Mesenchymal stem cell (in vitro differentiated cells and primary cell): ENCODE data around the gene ANKK1.

Source experiments
- DNase-seq: peaks from one replicate; pipeline ENCODE4 v3.0.0-alpha.2; 2013
- H2AFZ ChIP-seq: one replicate; pipeline ENCODE4 v1.6.1; 2013; ENCODE audit warnings: low read depth, mild to moderate bottlenecking, control low read depth, inconsistent platforms, low read length, moderate library complexity
- H2AK5ac ChIP-seq: 2 replicates; pipeline ENCODE4 v1.6.1; 2013; ENCODE audit warnings: low read length, moderate library complexity, mild to moderate bottlenecking, inconsistent platforms; ENCODE audit not compliant: severe bottlenecking
- H2BK120ac ChIP-seq: one replicate; pipeline ENCODE4 v1.6.1; 2013; ENCODE audit warnings: low read depth, mild to moderate bottlenecking, inconsistent platforms, low read length, moderate library complexity
- H2BK12ac ChIP-seq, 2 experiments: one replicate each; pipeline ENCODE4 v1.6.1; 2013; ENCODE audit warnings: inconsistent platforms in 2 of 2, low read length in 2 of 2, mild to moderate bottlenecking in 2 of 2, moderate library complexity in 2 of 2, control low read depth in 1 of 2
- H2BK15ac ChIP-seq: one replicate; pipeline ENCODE4 v1.6.1; 2013; ENCODE audit warnings: mild to moderate bottlenecking, low read depth, inconsistent platforms; ENCODE audit not compliant: poor library complexity, severe bottlenecking
- H2BK5ac ChIP-seq: 2 replicates; pipeline ENCODE4 v1.6.1; 2013; ENCODE audit warnings: low read depth, mild to moderate bottlenecking, low read length, control low read depth, inconsistent platforms; ENCODE audit not compliant: poor library complexity, severe bottlenecking
- H3K14ac ChIP-seq, 2 experiments: one replicate each; pipeline ENCODE4 v1.6.1; 2013; ENCODE audit warnings: inconsistent platforms in 2 of 2, low read length in 2 of 2, control low read depth in 1 of 2, mild to moderate bottlenecking in 1 of 2, moderate library complexity in 1 of 2
- H3K18ac ChIP-seq, 2 experiments: one replicate each; pipeline ENCODE4 v1.6.1; 2013; ENCODE audit warnings: inconsistent platforms in 2 of 2, low read length in 2 of 2, control low read depth in 1 of 2, low read depth in 1 of 2, mild to moderate bottlenecking in 1 of 2
- H3K23ac ChIP-seq, 2 experiments: one replicate each; pipeline ENCODE4 v1.6.1; 2013; ENCODE audit warnings: inconsistent platforms in 2 of 2, low read length in 2 of 2, mild to moderate bottlenecking in 2 of 2, moderate library complexity in 2 of 2, control low read depth in 1 of 2
- H3K27ac ChIP-seq: 2 replicates; pipeline ENCODE4 v1.5.1; 2013; ENCODE audit warnings: mild to moderate bottlenecking, moderate library complexity, low read length, control low read depth, inconsistent platforms; ENCODE audit not compliant: poor library complexity, severe bottlenecking
- H3K27me3 ChIP-seq, 2 experiments: 2 replicates each; pipeline versions ENCODE4 v1.6.1 to v1.7.0; 2013; ENCODE audit warnings: low read length in 2 of 2, mild to moderate bottlenecking in 2 of 2, moderate library complexity in 2 of 2, control low read depth in 1 of 2, inconsistent platforms in 1 of 2; ENCODE audit not compliant: control insufficient read depth in 1 of 2, insufficient read depth in 1 of 2
- H3K36me3 ChIP-seq, 2 experiments: 2 replicates each; pipeline versions ENCODE4 v1.6.1 to v1.7.0; 2013; ENCODE audit warnings: low read length in 2 of 2, control low read depth in 1 of 2, inconsistent platforms in 1 of 2, low read depth in 1 of 2, mild to moderate bottlenecking in 1 of 2; ENCODE audit not compliant: insufficient read depth in 2 of 2, control insufficient read depth in 1 of 2
- H3K4ac ChIP-seq, 2 experiments: one replicate each; pipeline ENCODE4 v1.6.1; 2013; ENCODE audit warnings: inconsistent platforms in 2 of 2, low read length in 2 of 2, mild to moderate bottlenecking in 2 of 2, moderate library complexity in 2 of 2, control low read depth in 1 of 2, low read depth in 1 of 2
- H3K4me1 ChIP-seq: 2 replicates; pipeline ENCODE4 v1.6.1; 2013; ENCODE audit warnings: low read depth, low read length, control low read depth; ENCODE audit not compliant: control insufficient read depth, insufficient read depth
- H3K4me2 ChIP-seq: 2 replicates; pipeline ENCODE4 v1.6.1; 2013; ENCODE audit warnings: low read length, mild to moderate bottlenecking, inconsistent platforms; ENCODE audit not compliant: poor library complexity, severe bottlenecking
- H3K4me3 ChIP-seq, 2 experiments: 2 replicates each; pipeline versions ENCODE4 v1.5.1 to v1.7.0; 2013; ENCODE audit warnings: low read length in 2 of 2, mild to moderate bottlenecking in 2 of 2, control low read depth in 1 of 2, low read depth in 1 of 2; ENCODE audit not compliant: insufficient read depth in 1 of 2
- H3K79me1 ChIP-seq: replicated peaks from 2 replicates; pipeline ENCODE4 v1.6.1; 2013; ENCODE audit warnings: mild to moderate bottlenecking, control low read depth, low read length, inconsistent platforms; ENCODE audit not compliant: poor library complexity, severe bottlenecking
- H3K9ac ChIP-seq: 2 replicates; pipeline ENCODE4 v1.7.0; 2013; ENCODE audit warnings: mild to moderate bottlenecking, low read length, moderate library complexity
- H3K9me3 ChIP-seq: 2 replicates; pipeline ENCODE4 v1.7.0; 2013; ENCODE audit warnings: mild to moderate bottlenecking, low read length; ENCODE audit not compliant: control insufficient read depth
- H4K8ac ChIP-seq: one replicate; pipeline ENCODE4 v1.6.1; 2013; ENCODE audit warnings: inconsistent platforms, mild to moderate bottlenecking, low read length, moderate library complexity
- H4K91ac ChIP-seq: one replicate; pipeline ENCODE4 v1.6.1; 2013; ENCODE audit warnings: mild to moderate bottlenecking, low read length, inconsistent platforms
- WGBS: methylation state at CpG from one replicate; pipeline ENCODE4 v1.1.7; 2013; ENCODE audit warnings: mixed read lengths; 5-methylcytosine and 5-hydroxymethylcytosine counted together

ANKK1 gene

DNA sequence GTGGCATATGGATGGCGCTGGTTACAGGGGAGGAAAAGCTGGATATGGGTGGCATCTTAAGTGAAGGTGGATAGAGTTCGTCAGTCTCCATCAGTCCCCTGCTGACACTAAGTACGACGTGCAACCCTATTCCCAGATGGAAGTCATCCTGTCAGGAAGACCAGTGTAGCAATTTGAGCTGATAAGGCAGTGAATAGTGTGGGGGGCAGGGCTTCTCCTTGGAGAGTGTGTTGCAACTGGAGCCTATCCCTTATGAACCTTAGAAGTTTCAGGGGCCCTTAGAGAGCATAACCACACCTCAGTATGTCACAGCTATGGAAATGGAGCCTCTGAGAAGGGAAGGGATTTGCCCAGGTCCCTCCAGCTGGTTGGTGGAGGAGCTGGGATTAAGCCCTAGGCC lies 36.1 kb upstream of the ANKK1 start:
- no peaks in the 10 kb centered on the region for H3K27me3 ChIP-seq
- WGBS, result 82% methylated on average over 4 of the region's 4 CpGs

DNA sequence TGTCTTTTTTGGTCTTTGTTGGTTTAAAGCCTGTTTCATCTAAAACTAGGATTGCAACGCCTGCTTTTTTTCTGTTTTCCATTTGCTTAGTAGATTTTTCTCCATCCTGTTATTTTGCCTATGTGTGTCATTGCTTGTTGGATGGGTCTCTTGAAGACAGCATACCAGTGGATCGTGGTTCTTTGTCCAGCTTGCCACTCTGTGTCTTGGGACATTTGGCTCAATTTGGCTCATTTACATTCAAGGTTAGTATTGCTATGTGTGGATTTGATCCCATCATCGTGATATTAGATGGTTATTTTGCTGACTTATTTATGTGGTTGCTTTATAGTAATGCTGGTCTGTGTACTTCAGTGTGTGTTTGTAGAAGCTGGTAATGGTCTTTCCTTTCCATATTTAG lies 31.4 kb upstream of the ANKK1 start:
- H2BK15ac ChIP-seq, result no peak overlapping the region
- no peak overlapping the region for H3K18ac ChIP-seq
- H3K4me1 ChIP-seq, result no peaks in the 10 kb centered on the region
- H3K4ac ChIP-seq, result no peak overlapping the region
- H2BK5ac ChIP-seq, result no peak overlapping the region
- no peak overlapping the region for H3K23ac ChIP-seq
- H3K4me3 ChIP-seq, result no peak overlapping the region
- no peak overlapping the region for H2BK120ac ChIP-seq
- H3K14ac ChIP-seq, result no peak overlapping the region
- peaks cover 29 to 62% of the 10 kb centered on the region in 2 experiments for H3K36me3 ChIP-seq
- H2AK5ac ChIP-seq, result no peak overlapping the region
- no peaks in the 10 kb centered on the region for H3K27me3 ChIP-seq
- WGBS, result 86% methylated on average over 3 of the region's 3 CpGs
- no peak overlapping the region for H2BK12ac ChIP-seq
- peaks cover 27% of the 10 kb centered on the region for H3K9me3 ChIP-seq
- H3K9ac ChIP-seq, result no peak overlapping the region
- H3K79me1 ChIP-seq, result peaks cover 3% of the 10 kb centered on the region
- no peak for DNase-seq
- H4K8ac ChIP-seq, result no peak overlapping the region
- H4K91ac ChIP-seq, result no peak overlapping the region
- no peak overlapping the region for H3K27ac ChIP-seq
- H2AFZ ChIP-seq, result no peak overlapping the region
- H3K4me2 ChIP-seq, result no peak overlapping the region

More for the DNA sequence above, 36.1 kb upstream of the ANKK1 start:
- Histone ChIP-seq H3K36me3 (peaks cover 10 to 21% of the 10 kb centered on the region in 2 experiments), H3K4ac (no peak overlapping the region), H4K91ac (no peak overlapping the region), H4K8ac (no peak overlapping the region), H3K79me1 (peaks cover 1% of the 10 kb centered on the region), H2AFZ (no peak overlapping the region), H3K9me3 (peaks cover 12% of the 10 kb centered on the region), H2BK120ac (no peak overlapping the region), H2BK5ac (no peak overlapping the region), H3K14ac (no peak overlapping the region), H3K27ac (no peak overlapping the region), H3K23ac (no peak overlapping the region), H3K4me3 (no peak overlapping the region), H3K4me2 (no peak overlapping the region), H3K18ac (no peak overlapping the region), H2BK12ac (no peak overlapping the region), H3K4me1 (no peaks in the 10 kb centered on the region), H2BK15ac (no peak overlapping the region), H2AK5ac (no peak overlapping the region), H3K9ac (no peak overlapping the region)
- no peak for DNase-seq

- Histone ChIP-seq H3K18ac (no peak overlapping the region), H4K8ac (no peak overlapping the region), H3K36me3 (peaks cover 46 to 77% of the 10 kb centered on the region in 2 experiments), H3K4ac (no peak overlapping the region), H4K91ac (no peak overlapping the region), H3K27me3 (no peaks in the 10 kb centered on the region), H3K9me3 (no peaks in the 10 kb centered on the region), H2AFZ (no peak overlapping the region), H3K4me2 (no peak overlapping the region), H3K79me1 (no peaks in the 10 kb centered on the region), H3K9ac (no peak overlapping the region), H2BK12ac (no peak overlapping the region), H3K27ac (no peak overlapping the region), H2BK15ac (no peak overlapping the region), H3K4me1 (no peaks in the 10 kb centered on the region), H3K14ac (no peak overlapping the region), H2AK5ac (no peak overlapping the region), H2BK5ac (no peak overlapping the region), H3K4me3 (no peak overlapping the region), H3K23ac (no peak overlapping the region), H2BK120ac (no peak overlapping the region)
- 82% methylated on average over 4 of the region's 5 CpGs for WGBS
- DNase-seq, result no peak
Measured at GRCh38 chr11:113363406-113363805, 24.2 kb upstream of the ANKK1 start.

GRCh38 chr11:113363996-113364641 lies 23.5 kb upstream of the ANKK1 start:
- Histone ChIP-seq H3K14ac (no peak overlapping the region), H3K4ac (no peak overlapping the region), H2AFZ (no peak overlapping the region), H3K4me2 (no peak overlapping the region), H3K4me3 (no peak overlapping the region), H2BK5ac (no peak overlapping the region), H2BK12ac (no peak overlapping the region), H2AK5ac (no peak overlapping the region), H3K18ac (no peak overlapping the region), H3K27me3 (no peaks in the 10 kb centered on the region), H3K23ac (no peak overlapping the region), H3K4me1 (no peaks in the 10 kb centered on the region), H2BK120ac (no peak overlapping the region), H4K8ac (no peak overlapping the region), H4K91ac (no peak overlapping the region), H3K79me1 (no peaks in the 10 kb centered on the region), H3K9me3 (no peaks in the 10 kb centered on the region), H2BK15ac (no peak overlapping the region), H3K36me3 (peaks cover 43 to 72% of the 10 kb centered on the region in 2 experiments), H3K27ac (no peak overlapping the region), H3K9ac (no peak overlapping the region)
- DNase-seq, result no peak
- WGBS, result 91% methylated on average over 6 of the region's 7 CpGs
